T-cell (primary cell): Measurements from ENCODE around the gene MRPL44. TPM values are rescaled to one million over a fixed set of nuclear protein-coding genes. Genes with fewer than 3 reads are reported as not detected.

Experiments used
- ATAC-seq, 4 experiments: fragments of 200-7000 bp in 3 of 4; fragments of 150-1000 bp in 1 of 4; cut with Tn5 transposase; replicated peaks in 1 of 4; 1 replicate in 3 of 4; 2 replicates in 1 of 4; pipeline ENCODE4 v1.10.0; 2021; ENCODE audit warnings: moderate library complexity in 3 of 4, mild to moderate bottlenecking in 2 of 4, moderate number of reproducible peaks in 1 of 4
- CTCF ChIA-PET, 2 donors: fragments of 300-600 bp; sonication (Branson Sonifier 250); formaldehyde crosslinking; loops; one replicate each; lab custom pipeline; 2022; ENCODE audit warnings: antibody characterized with exemption in 2 of 2; lab: Charles Lee
- POLR2A ChIA-PET, 2 donors: fragments of 300-600 bp; sonication (Branson Sonifier 250); formaldehyde crosslinking; loops; one replicate each; lab custom pipeline; 2022; ENCODE audit warnings: antibody characterized with exemption in 2 of 2; lab: Charles Lee
- DNase-seq, 35 experiments: peaks; one replicate each; pipeline versions ENCODE4 v3.0.0 to v3.0.0-alpha.2; 2013 to 2023
- H3K27ac ChIP-seq: one replicate; pipeline ENCODE4 v1.5.1; 2013; ENCODE audit warnings: low read length
- H3K27me3 ChIP-seq, 2 experiments: replicated peaks in 1 of 2; 1 replicate in 1 of 2; 2 replicates in 1 of 2; pipeline versions ENCODE4 v1.6.1 to v1.7.0; 2013; ENCODE audit warnings: low read length in 1 of 2, mixed read lengths in 1 of 2; ENCODE audit not compliant: control insufficient read depth in 2 of 2, insufficient read depth in 2 of 2; ENCODE audit errors: extremely low read depth in 1 of 2
- H3K36me3 ChIP-seq, 2 donors: 1 replicate in 1 of 2; 2 replicates in 1 of 2; pipeline versions ENCODE4 v1.6.1 to v1.7.0; 2013; ENCODE audit warnings: low read length in 1 of 2; ENCODE audit not compliant: control insufficient read depth in 2 of 2, insufficient read depth in 1 of 2; ENCODE audit errors: extremely low read depth in 1 of 2
- H3K4me1 ChIP-seq, 2 experiments: 1 replicate in 1 of 2; 2 replicates in 1 of 2; pipeline versions ENCODE4 v1.6.1 to v1.7.0; 2013; ENCODE audit warnings: low read length in 2 of 2, mixed read lengths in 1 of 2; ENCODE audit not compliant: insufficient read depth in 2 of 2, control insufficient read depth in 1 of 2; ENCODE audit errors: extremely low read depth in 1 of 2
- H3K4me3 ChIP-seq, 2 donors: 1 replicate in 1 of 2; 2 replicates in 1 of 2; pipeline versions ENCODE4 v1.5.1 to v1.7.0; 2013; ENCODE audit warnings: mild to moderate bottlenecking in 2 of 2, low read length in 1 of 2, moderate library complexity in 1 of 2; ENCODE audit not compliant: control insufficient read depth in 1 of 2; ENCODE audit errors: extremely low read depth in 1 of 2
- H3K9me3 ChIP-seq: 2 replicates; pipeline ENCODE4 v1.7.0; 2013
- H3K27ac Mint-ChIP-seq, 2 donors: one replicate each; pipeline ENCODE4 v1.8.0; 2020 to 2021; ENCODE audit warnings: mild to moderate bottlenecking in 2 of 2, mixed read lengths in 2 of 2
- H3K27me3 Mint-ChIP-seq, 2 donors: one replicate each; pipeline ENCODE4 v1.8.0; 2021 to 2022; ENCODE audit warnings: mixed read lengths in 2 of 2
- H3K36me3 Mint-ChIP-seq: one replicate; pipeline ENCODE4 v1.8.0; 2021; ENCODE audit warnings: mixed read lengths
- H3K4me1 Mint-ChIP-seq, 3 donors: one replicate each; pipeline ENCODE4 v1.8.0; 2020 to 2022; ENCODE audit warnings: mixed read lengths in 3 of 3, mild to moderate bottlenecking in 1 of 3
- H3K4me3 Mint-ChIP-seq, 3 donors: one replicate each; pipeline ENCODE4 v1.8.0; 2020 to 2022; ENCODE audit warnings: mild to moderate bottlenecking in 3 of 3, mixed read lengths in 3 of 3, moderate library complexity in 3 of 3
- H3K9me3 Mint-ChIP-seq, 3 donors: one replicate each; pipeline ENCODE4 v1.8.0; 2020 to 2022; ENCODE audit warnings: mixed read lengths in 3 of 3
- WGBS: methylation state at CpG from one replicate; pipeline ENCODE4 v1.1.5; 2013; ENCODE audit warnings: missing lambda C conversion rate; ENCODE audit not compliant: insufficient coverage; 5-methylcytosine and 5-hydroxymethylcytosine counted together
- total RNA-seq, 35 experiments: library from RNA in 6 of 35; stranded (reverse) in 6 of 35; fragments of 120-200 nt in 1 of 35; gene quantifications; one replicate each; pipeline versions ENCODE4 v1.2.1 to v1.2.4 and lab custom pipeline; 2013 to 2026

The MRPL44 gene
- total RNA-seq, 5 donors from 2014 or later (not counting 1 experiment from before 2014, with no cell fraction given): 22.4 to 25.3 (median 23.8) TPM

- H3K4me1 ChIP-seq: peaks cover 3 to 5% of the 10 kb centered on the region in 2 experiments
- H3K4me1 Mint-ChIP-seq: peaks cover 4 to 23% (median 14%) of the 10 kb centered on the region in 3 donors
- no peak overlapping the region for H3K4me3 ChIP-seq
- ChIA-PET CTCF (no interaction called here), POLR2A (no interaction called here)
- no peak for DNase-seq
- no peak overlapping the region for H3K27ac ChIP-seq
- no peak overlapping the region for H3K27ac Mint-ChIP-seq
- H3K9me3 Mint-ChIP-seq: no peaks in the 10 kb centered on the region
- no peaks in the 10 kb centered on the region for H3K36me3 Mint-ChIP-seq
- H3K27me3 Mint-ChIP-seq: no peaks in the 10 kb centered on the region
- WGBS: no CpG with 5 or more reads among the region's 1 CpG
- H3K9me3 ChIP-seq: no peaks in the 10 kb centered on the region
- no peak for ATAC-seq
- H3K36me3 ChIP-seq: no peaks in the 10 kb centered on the region
- no peak overlapping the region for H3K4me3 Mint-ChIP-seq
- no peaks in the 10 kb centered on the region for H3K27me3 ChIP-seq
Measured at GRCh38 chr2:224011837-224012236, 54.6 kb downstream of the MRPL44 start.

GRCh38 chr2:224014336-224014735 lies 57.1 kb downstream of the MRPL44 start:
- WGBS: 100% methylated on average over 2 of the region's 4 CpGs
- no peak overlapping the region for H3K4me3 Mint-ChIP-seq
- H3K27me3 ChIP-seq: no peaks in the 10 kb centered on the region
- no peaks in the 10 kb centered on the region for H3K9me3 ChIP-seq
- H3K36me3 ChIP-seq: no peaks in the 10 kb centered on the region
- ATAC-seq (no peak), DNase-seq (no peak)
- no peaks in the 10 kb centered on the region for H3K36me3 Mint-ChIP-seq
- H3K27ac ChIP-seq: no peak overlapping the region
- ChIA-PET CTCF (no interaction called here), POLR2A (no interaction called here)
- H3K4me1 ChIP-seq: peaks cover 4 to 5% of the 10 kb centered on the region in 2 experiments
- H3K27me3 Mint-ChIP-seq: no peaks in the 10 kb centered on the region
- no peaks in the 10 kb centered on the region for H3K9me3 Mint-ChIP-seq
- H3K4me3 ChIP-seq: no peak overlapping the region
- no peak overlapping the region for H3K27ac Mint-ChIP-seq
- peaks cover 10 to 27% (median 18%) of the 10 kb centered on the region in 3 donors for H3K4me1 Mint-ChIP-seq

- WGBS: no CpG with 5 or more reads among the region's 3 CpGs
- Mint-ChIP-seq H3K36me3 (no peaks in the 10 kb centered on the region), H3K27ac (no peak overlapping the region), H3K4me3 (no peak overlapping the region), H3K9me3 (no peaks in the 10 kb centered on the region), H3K27me3 (no peaks in the 10 kb centered on the region), H3K4me1 (peaks cover 10 to 21% (median 16%) of the 10 kb centered on the region in 3 donors)
- no peak overlapping the region for H3K27ac ChIP-seq
- no peak overlapping the region for H3K4me3 ChIP-seq
- H3K4me1 ChIP-seq: peaks cover 4 to 5% of the 10 kb centered on the region in 2 experiments
- CTCF ChIA-PET: no interaction called here
- DNase-seq: no peak
- POLR2A ChIA-PET: no interaction called here
- H3K27me3 ChIP-seq: no peaks in the 10 kb centered on the region
- peak; percentile 60 to 83 (median 76) for ATAC-seq
- H3K36me3 ChIP-seq: no peaks in the 10 kb centered on the region
- no peaks in the 10 kb centered on the region for H3K9me3 ChIP-seq
Measured at GRCh38 chr2:224016963-224017362, 59.7 kb downstream of the MRPL44 start.

Other genes with a start within 250 kb of the MRPL44 start
- 1 to 10 TPM; 1.4 to 2.9 (median 1.8) TPM for gene AP1S3, start 119.9 kb upstream of the MRPL44 start, total RNA-seq
- 10 to 100 TPM; 27.5 to 45.2 (median 36.6) TPM for gene WDFY1, start 12.1 kb upstream of the MRPL44 start, total RNA-seq
- 1 to 10 TPM; 2.0 to 7.5 (median 4.1) TPM for gene SERPINE2, start 81.8 kb downstream of the MRPL44 start, total RNA-seq